Vagina (tissue), 2 donors: ENCODE data around the gene PBXIP1.

Experiments used
- CTCF ChIP-seq, 3 experiments: fragments of 450-650 bp in 2 of 3; fragments of 200-600 bp in 1 of 3; sonication (generic) in 1 of 3; IDR thresholded peaks; one replicate each; pipeline ENCODE4 v1.5.1; 2017 to 2019; ENCODE audit warnings: antibody characterized with exemption in 3 of 3, mild to moderate bottlenecking in 2 of 3, moderate library complexity in 2 of 3
- POLR2A ChIP-seq, 2 donors: fragments of 450-650 bp; IDR thresholded peaks; one replicate each; pipeline ENCODE4 v1.6.1; 2017; ENCODE audit warnings: antibody characterized with exemption in 2 of 2, mild to moderate bottlenecking in 2 of 2, moderate library complexity in 2 of 2
- POLR2AphosphoS5 ChIP-seq, 2 donors: sonication (generic); formaldehyde crosslinking; IDR thresholded peaks; one replicate each; pipeline ENCODE4 v1.9.0; 2017; ENCODE audit warnings: antibody characterized with exemption in 2 of 2, mild to moderate bottlenecking in 2 of 2, low read depth in 1 of 2; ENCODE audit not compliant: insufficient read depth in 1 of 2

- TF ChIP-seq CTCF (IDR thresholded peaks at IDR 0.05) (peak; percentile 62 to 83 (median 77)), POLR2A (IDR thresholded peaks at IDR 0.05) (no peak), POLR2AphosphoS5 (IDR thresholded peaks at IDR 0.05; ENCODE audit: insufficient read depth in 1 of 2, low read depth in 1 of 2) (peak; percentile 24 to 54)
These were observed 43.1 kb upstream of the PBXIP1 start for GRCh38 chr1:154998818-154999570.
